H9 (cell line): Measurements from ENCODE around the gene MAJIN. TPM values are rescaled to one million over a fixed set of nuclear protein-coding genes. Genes with fewer than 3 reads are reported as not detected.

Experiments
- DNase-seq: peaks from one replicate; pipeline ENCODE4 v3.0.0-alpha.2; 2017
- H2AFZ ChIP-seq: one replicate; pipeline ENCODE4 v1.6.1; 2013; ENCODE audit warnings: mild to moderate bottlenecking, low read length, control low read depth, moderate library complexity
- H2AK5ac ChIP-seq: 2 replicates; pipeline ENCODE4 v1.6.1; 2013; ENCODE audit warnings: low read length, control low read depth, mixed read lengths; ENCODE audit not compliant: insufficient read length
- H2BK120ac ChIP-seq: one replicate; pipeline ENCODE4 v1.6.1; 2013; ENCODE audit warnings: low read depth, mild to moderate bottlenecking, low read length, control low read depth, inconsistent platforms; ENCODE audit not compliant: poor library complexity, severe bottlenecking
- H2BK12ac ChIP-seq: 2 replicates; pipeline ENCODE4 v1.6.1; 2013; ENCODE audit warnings: low read length, control low read depth, mixed read lengths, low read depth; ENCODE audit not compliant: insufficient read length
- H2BK15ac ChIP-seq: 2 replicates; pipeline ENCODE4 v1.6.1; 2013; ENCODE audit warnings: low read depth, low read length, control low read depth
- H2BK20ac ChIP-seq: one replicate; pipeline ENCODE4 v1.6.1; 2013; ENCODE audit warnings: low read depth, mild to moderate bottlenecking, low read length, control low read depth, inconsistent platforms; ENCODE audit not compliant: poor library complexity, severe bottlenecking
- H2BK5ac ChIP-seq: 2 replicates; pipeline ENCODE4 v1.6.1; 2013; ENCODE audit warnings: low read length, control low read depth, mixed read lengths; ENCODE audit not compliant: insufficient read length
- H3K14ac ChIP-seq: 2 replicates; pipeline ENCODE4 v1.6.1; 2013; ENCODE audit warnings: low read length, control low read depth; ENCODE audit not compliant: insufficient read depth
- H3K18ac ChIP-seq: 2 replicates; pipeline ENCODE4 v1.6.1; 2013; ENCODE audit warnings: low read depth, mild to moderate bottlenecking, mixed read lengths, low read length, control low read depth; ENCODE audit not compliant: insufficient read length
- H3K23ac ChIP-seq: 2 replicates; pipeline ENCODE4 v1.6.1; 2013; ENCODE audit warnings: low read length, control low read depth, mixed read lengths, low read depth; ENCODE audit not compliant: insufficient read length
- H3K23me2 ChIP-seq: 2 replicates; pipeline ENCODE4 v1.6.1; 2013; ENCODE audit warnings: low read depth, mild to moderate bottlenecking, mixed read lengths, low read length, control low read depth; ENCODE audit not compliant: insufficient read length, poor library complexity, severe bottlenecking
- H3K27ac ChIP-seq: 2 replicates; pipeline ENCODE4 v1.5.1; 2013; ENCODE audit warnings: low read length, control low read depth, mixed read lengths, low read depth; ENCODE audit not compliant: insufficient read length
- H3K27me3 ChIP-seq: 2 replicates; pipeline ENCODE4 v1.6.1; 2013; ENCODE audit warnings: low read length, control low read depth, inconsistent platforms; ENCODE audit not compliant: insufficient read depth
- H3K4ac ChIP-seq: 2 replicates; pipeline ENCODE4 v1.6.1; 2013; ENCODE audit warnings: low read depth, mild to moderate bottlenecking, control low read depth, inconsistent platforms, low read length, moderate library complexity
- H3K4me1 ChIP-seq: 2 replicates; pipeline ENCODE4 v1.6.1; 2013; ENCODE audit warnings: low read length, control low read depth, inconsistent platforms; ENCODE audit not compliant: insufficient read depth
- H3K4me2 ChIP-seq: 2 replicates; pipeline ENCODE4 v1.6.1; 2013; ENCODE audit warnings: low read length, control low read depth, mixed read lengths; ENCODE audit not compliant: insufficient read length, insufficient read depth
- H3K56ac ChIP-seq: 2 replicates; pipeline ENCODE4 v1.6.1; 2013; ENCODE audit warnings: low read depth, mild to moderate bottlenecking, mixed read lengths, low read length, control low read depth; ENCODE audit not compliant: insufficient read length
- H3K79me1 ChIP-seq: 2 replicates; pipeline ENCODE4 v1.6.1; 2013; ENCODE audit warnings: low read depth, mild to moderate bottlenecking, moderate library complexity, low read length, control low read depth, inconsistent platforms; ENCODE audit not compliant: insufficient read depth, poor library complexity, severe bottlenecking
- H3K79me2 ChIP-seq: 2 replicates; pipeline ENCODE4 v1.6.1; 2013; ENCODE audit warnings: low read length, control low read depth, inconsistent platforms; ENCODE audit not compliant: insufficient read depth
- H3K9ac ChIP-seq: 2 replicates; pipeline ENCODE4 v1.6.1; 2013; ENCODE audit warnings: low read length, control low read depth, mixed read lengths; ENCODE audit not compliant: insufficient read length; ENCODE audit errors: extremely low read depth
- H3K9me3 ChIP-seq: one replicate; pipeline ENCODE4 v1.6.1; 2013; ENCODE audit warnings: low read depth, low read length, inconsistent platforms; ENCODE audit not compliant: control insufficient read depth
- H3T11ph ChIP-seq: one replicate; pipeline ENCODE4 v1.6.1; 2013; ENCODE audit warnings: mild to moderate bottlenecking, low read length, control low read depth, inconsistent platforms
- H4K20me1 ChIP-seq: one replicate; pipeline ENCODE4 v1.6.1; 2013; ENCODE audit not compliant: control insufficient read depth, insufficient read length, insufficient read depth
- H4K5ac ChIP-seq: 2 replicates; pipeline ENCODE4 v1.6.1; 2013; ENCODE audit warnings: low read depth, mild to moderate bottlenecking, mixed read lengths, low read length, control low read depth; ENCODE audit not compliant: insufficient read length
- H4K8ac ChIP-seq: replicated peaks from 2 replicates; pipeline ENCODE4 v1.6.1; 2013; ENCODE audit warnings: low read length, control low read depth, mixed read lengths, low read depth; ENCODE audit not compliant: insufficient read length
- H4K91ac ChIP-seq: 2 replicates; pipeline ENCODE4 v1.6.1; 2013; ENCODE audit warnings: low read depth, mild to moderate bottlenecking, moderate library complexity, mixed read lengths, low read length, control low read depth; ENCODE audit not compliant: insufficient read length
- H3K27ac Mint-ChIP-seq, 3 experiments: 2 replicates in 2 of 3; 3 replicates in 1 of 3; pipeline ENCODE4 v1.8.0; 2020 to 2021; ENCODE audit warnings: mixed read lengths in 3 of 3, mild to moderate bottlenecking in 1 of 3, moderate library complexity in 1 of 3
- H3K27me3 Mint-ChIP-seq: 2 replicates; pipeline ENCODE4 v1.8.0; 2021; ENCODE audit warnings: low read depth, mild to moderate bottlenecking, moderate library complexity, mixed read lengths
- H3K36me3 Mint-ChIP-seq, 3 experiments: 2 replicates in 2 of 3; 3 replicates in 1 of 3; pipeline ENCODE4 v1.8.0; 2020 to 2021; ENCODE audit warnings: low read depth in 3 of 3, mixed read lengths in 3 of 3; ENCODE audit not compliant: insufficient read depth in 1 of 3
- H3K4me1 Mint-ChIP-seq, 2 experiments: 2 replicates each; pipeline ENCODE4 v1.8.0; 2020; ENCODE audit warnings: mixed read lengths in 2 of 2
- H3K4me3 Mint-ChIP-seq, 2 experiments: 2 replicates in 1 of 2; 3 replicates in 1 of 2; pipeline ENCODE4 v1.8.0; 2020 to 2021; ENCODE audit warnings: mild to moderate bottlenecking in 2 of 2, mixed read lengths in 2 of 2, moderate library complexity in 1 of 2
- H3K9me3 Mint-ChIP-seq, 2 experiments: 2 replicates in 1 of 2; 3 replicates in 1 of 2; pipeline ENCODE4 v1.8.0; 2020; ENCODE audit warnings: mild to moderate bottlenecking in 2 of 2, mixed read lengths in 2 of 2, moderate library complexity in 1 of 2
- WGBS: extraction: QIAGEN DNeasy Blood & Tissue Kit; methylation state at CpG from one replicate; pipeline ENCODE4 v1.1.7; 2013; ENCODE audit warnings: missing lambda C conversion rate, low lambda C conversion rate, mixed read lengths; ENCODE audit not compliant: insufficient read length; ENCODE audit errors: extremely low coverage; 5-methylcytosine and 5-hydroxymethylcytosine counted together
- total RNA-seq: library from RNA; stranded (reverse); gene quantifications from 2 replicates; pipeline ENCODE4 v1.2.1, GENCODE V29; 2021
- TF ChIP-seq, protein P1 (sequence below): fragments of 200-600 bp; sonication (generic); conservative IDR thresholded peaks from 3 replicates; pipeline ENCODE4 v1.8.0; 2021; ENCODE audit warnings: antibody characterized with exemption, mild to moderate bottlenecking

MAJIN gene
- total RNA-seq, 1 experiment from 2014 or later, result not detected

DNA sequence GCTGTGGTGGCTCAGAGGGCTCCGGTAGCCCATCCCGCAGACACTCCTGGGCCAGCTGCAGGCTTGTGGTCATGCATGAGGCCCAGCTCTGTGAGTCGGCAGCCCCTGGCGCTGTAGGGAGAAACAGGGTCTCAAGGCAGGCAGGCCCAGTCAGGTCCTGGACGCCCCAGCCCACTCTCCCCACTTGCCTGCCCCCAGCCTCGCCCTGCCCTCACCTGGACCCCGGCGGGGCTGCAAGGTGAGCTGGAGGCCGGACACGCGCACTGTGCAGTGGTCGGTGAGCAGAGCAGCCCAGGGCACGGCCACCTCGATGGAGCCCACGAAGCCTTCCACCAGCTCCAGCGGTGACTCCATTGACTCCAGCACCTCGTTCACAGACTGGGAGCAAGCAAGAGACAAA lies 57.8 kb downstream of the MAJIN start:
- H3K9ac ChIP-seq, result no peak overlapping the region

More for the DNA sequence above, 57.8 kb downstream of the MAJIN start:
- Histone ChIP-seq H3K79me1 (no peaks in the 10 kb centered on the region), H3K4ac (no peak overlapping the region), H2BK15ac (no peak overlapping the region), H3K79me2 (no peaks in the 10 kb centered on the region), H3K9me3 (no peaks in the 10 kb centered on the region), H2BK12ac (no peak overlapping the region), H3K23me2 (peaks cover 10% of the 10 kb centered on the region), H3K4me1 (no peaks in the 10 kb centered on the region), H3T11ph (no peak overlapping the region), H3K18ac (no peak overlapping the region), H3K23ac (no peak overlapping the region), H2BK5ac (no peak overlapping the region), H2BK20ac (no peak overlapping the region), H4K8ac (no peak overlapping the region), H3K27me3 (no peaks in the 10 kb centered on the region), H4K91ac (no peak overlapping the region), H2AK5ac (no peak overlapping the region), H2BK120ac (no peak overlapping the region), H4K5ac (no peak overlapping the region), H4K20me1 (no peaks in the 10 kb centered on the region), H3K4me2 (no peak overlapping the region), H3K14ac (no peak overlapping the region), H3K56ac (no peak overlapping the region), H2AFZ (no peak overlapping the region), H3K27ac (no peak overlapping the region)
- Mint-ChIP-seq H3K27ac (0 out of 7 replicates have a peak overlapping the region, but pooled peaks of 1 of the 3 experiments have one; percentile 55), H3K27me3 (no peaks in the 10 kb centered on the region), H3K4me3 (no peak overlapping the region), H3K4me1 (peaks cover 18 to 22% of the 10 kb centered on the region in 2 experiments), H3K36me3 (peaks cover 8 to 31% (median 22%) of the 10 kb centered on the region in 3 experiments; a peak in 6 of 7 replicates), H3K9me3 (no peaks in the 10 kb centered on the region)
- WGBS, result no CpG with 5 or more reads among the region's 17 CpGs
- no peak for DNase-seq
- TF ChIP-seq, protein P1, sequence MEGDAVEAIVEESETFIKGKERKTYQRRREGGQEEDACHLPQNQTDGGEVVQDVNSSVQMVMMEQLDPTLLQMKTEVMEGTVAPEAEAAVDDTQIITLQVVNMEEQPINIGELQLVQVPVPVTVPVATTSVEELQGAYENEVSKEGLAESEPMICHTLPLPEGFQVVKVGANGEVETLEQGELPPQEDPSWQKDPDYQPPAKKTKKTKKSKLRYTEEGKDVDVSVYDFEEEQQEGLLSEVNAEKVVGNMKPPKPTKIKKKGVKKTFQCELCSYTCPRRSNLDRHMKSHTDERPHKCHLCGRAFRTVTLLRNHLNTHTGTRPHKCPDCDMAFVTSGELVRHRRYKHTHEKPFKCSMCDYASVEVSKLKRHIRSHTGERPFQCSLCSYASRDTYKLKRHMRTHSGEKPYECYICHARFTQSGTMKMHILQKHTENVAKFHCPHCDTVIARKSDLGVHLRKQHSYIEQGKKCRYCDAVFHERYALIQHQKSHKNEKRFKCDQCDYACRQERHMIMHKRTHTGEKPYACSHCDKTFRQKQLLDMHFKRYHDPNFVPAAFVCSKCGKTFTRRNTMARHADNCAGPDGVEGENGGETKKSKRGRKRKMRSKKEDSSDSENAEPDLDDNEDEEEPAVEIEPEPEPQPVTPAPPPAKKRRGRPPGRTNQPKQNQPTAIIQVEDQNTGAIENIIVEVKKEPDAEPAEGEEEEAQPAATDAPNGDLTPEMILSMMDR, result no peak
